ENCODE data around the gene CA5A.
"Not testable (repeated sequence)": the region's sequence is repeated elsewhere in the genome, so short reads cannot be mapped to it uniquely, and the experiment has no call there.

Gene CA5A

DNA sequence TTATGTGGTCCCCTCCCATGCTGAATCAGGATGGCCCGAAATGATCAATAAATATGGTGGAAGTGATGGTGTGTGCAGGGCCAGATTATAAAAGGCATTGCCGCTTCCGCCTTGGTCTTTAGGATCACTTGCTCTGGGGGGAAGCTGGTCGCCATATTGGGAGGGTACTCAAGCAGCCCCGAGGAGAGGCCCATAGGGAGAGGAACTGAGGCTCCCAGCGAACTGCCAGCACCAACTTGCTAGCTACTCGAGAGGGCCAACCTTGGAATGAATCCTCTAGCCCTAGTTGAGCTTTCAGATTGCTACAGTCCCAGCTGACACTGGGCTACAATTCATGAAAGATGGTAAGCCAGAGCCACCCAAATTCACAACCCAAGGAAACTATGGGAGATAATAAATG lies 48.0 kb downstream of the CA5A start:
- not testable (repeated sequence) for DNase-seq

DNA sequence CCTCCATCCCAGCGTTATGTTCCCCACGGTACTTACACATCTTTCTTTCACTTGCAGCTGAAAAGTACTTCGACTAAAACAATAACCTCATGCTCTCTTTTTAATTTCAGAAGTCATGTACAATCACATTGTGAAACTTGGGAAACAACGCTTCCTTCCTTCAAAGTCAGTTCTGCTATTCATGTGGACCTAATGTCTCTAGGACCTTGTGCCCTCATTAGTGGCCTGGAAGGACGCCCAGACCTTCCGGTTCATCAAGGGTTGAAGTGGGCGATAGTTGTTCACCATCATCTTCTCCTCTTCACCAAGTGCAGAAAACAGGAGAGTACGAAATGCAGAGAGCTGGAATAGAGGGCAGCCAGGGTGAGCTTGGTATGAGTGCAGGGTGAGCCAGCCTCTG lies 48.4 kb downstream of the CA5A start:
- not testable (repeated sequence) for DNase-seq

DNA sequence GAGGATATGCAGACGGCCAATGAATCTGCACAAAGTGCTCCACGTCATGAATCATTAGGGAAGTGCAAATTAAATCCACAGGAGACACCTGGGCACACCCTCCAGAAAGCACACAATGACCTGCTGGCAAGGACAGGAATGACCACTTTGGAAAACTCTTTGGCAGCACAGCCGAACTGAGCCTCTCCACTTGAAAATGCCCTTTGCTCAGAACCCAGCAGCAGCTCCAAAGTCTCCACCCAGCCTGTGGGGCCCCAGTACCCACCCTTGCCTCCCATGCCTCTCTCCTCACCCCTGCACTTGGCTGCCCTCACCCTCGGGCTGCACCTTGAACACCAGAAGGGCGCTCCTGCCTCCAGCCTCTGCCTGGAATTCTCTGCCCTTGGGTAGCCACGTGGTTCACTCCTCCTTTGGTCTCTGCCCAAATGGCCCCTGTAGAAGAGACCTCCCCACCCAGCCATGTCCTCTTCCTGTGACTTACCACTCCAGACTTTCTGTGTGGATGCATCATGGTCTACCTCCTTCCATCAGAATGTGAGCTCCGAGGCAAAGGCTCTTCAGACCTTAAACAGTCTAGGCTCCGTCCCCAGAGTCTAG lies 50.9 kb downstream of the CA5A start:
- DNase-seq, result peak; percentile 20

DNA sequence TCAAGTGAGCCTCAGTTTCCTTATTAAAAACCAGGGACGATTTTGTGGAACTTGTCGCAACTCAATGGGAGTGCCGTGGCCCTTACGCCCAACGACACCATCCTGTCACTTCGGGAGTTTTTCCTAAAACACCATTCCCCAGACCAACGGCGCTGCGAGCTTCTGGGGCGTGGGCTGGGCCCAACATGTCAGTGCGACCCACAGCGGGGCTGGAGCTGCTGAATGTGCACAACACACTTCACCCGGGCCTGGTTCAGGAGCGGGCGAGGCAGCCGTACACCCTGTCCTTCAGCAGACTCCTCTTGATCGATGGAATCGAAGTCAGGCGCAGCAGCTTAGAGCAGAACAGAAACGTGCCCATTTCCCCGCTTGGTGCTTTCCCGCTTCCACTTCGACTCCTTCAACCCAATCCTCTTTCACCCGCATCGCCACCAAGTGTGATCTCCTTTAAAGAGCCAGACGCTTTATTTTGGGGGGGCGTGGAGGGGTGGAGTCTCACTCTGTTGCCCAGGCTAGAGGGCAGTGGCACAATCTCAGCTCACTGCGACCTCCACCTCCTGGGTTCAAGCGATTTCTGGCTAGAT lies 53.8 kb downstream of the CA5A start:
- no peak for DNase-seq

DNA sequence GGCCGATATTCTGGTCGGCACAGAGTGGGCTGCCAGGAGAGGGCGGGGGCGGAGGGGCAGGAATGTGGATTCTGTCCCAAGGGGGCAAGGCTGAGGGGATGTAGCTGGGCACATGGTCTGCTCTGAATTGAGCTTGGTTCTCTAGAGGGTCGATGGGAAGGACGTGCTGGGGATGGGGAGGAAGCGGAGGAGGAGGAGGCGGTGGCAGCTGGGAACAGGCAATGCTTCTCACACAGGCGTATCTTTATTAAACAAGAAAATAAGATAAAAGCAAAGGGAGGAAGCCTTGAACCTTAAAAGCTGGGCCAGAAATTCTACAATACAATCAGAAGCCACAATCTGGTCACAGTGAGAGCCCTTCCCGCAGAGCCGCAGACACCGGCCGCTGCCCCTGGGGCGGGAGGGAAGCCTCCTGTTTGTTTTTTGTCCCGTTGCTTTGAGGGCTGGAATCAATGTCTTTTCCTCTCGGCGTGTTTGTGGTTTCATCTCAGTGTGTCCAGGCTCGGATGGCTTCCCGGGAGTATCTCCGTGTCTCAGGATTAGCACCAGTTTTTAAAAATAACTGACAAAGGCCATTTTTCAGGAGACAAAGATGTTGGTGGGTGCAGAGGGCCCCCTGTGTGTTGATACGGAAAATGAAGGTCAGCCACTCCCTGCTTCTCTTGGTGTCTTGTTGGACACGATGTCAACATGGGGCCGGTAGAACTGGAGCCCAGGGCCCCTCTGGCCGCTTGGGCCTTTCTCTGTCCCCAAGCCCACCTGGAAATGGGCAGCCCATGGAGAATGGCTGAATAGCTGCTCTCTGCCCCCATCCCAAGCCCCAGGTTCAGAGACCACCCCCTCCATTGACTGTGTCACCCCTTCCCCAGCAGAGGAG lies 54.8 kb downstream of the CA5A start:
- no peak for DNase-seq

DNA sequence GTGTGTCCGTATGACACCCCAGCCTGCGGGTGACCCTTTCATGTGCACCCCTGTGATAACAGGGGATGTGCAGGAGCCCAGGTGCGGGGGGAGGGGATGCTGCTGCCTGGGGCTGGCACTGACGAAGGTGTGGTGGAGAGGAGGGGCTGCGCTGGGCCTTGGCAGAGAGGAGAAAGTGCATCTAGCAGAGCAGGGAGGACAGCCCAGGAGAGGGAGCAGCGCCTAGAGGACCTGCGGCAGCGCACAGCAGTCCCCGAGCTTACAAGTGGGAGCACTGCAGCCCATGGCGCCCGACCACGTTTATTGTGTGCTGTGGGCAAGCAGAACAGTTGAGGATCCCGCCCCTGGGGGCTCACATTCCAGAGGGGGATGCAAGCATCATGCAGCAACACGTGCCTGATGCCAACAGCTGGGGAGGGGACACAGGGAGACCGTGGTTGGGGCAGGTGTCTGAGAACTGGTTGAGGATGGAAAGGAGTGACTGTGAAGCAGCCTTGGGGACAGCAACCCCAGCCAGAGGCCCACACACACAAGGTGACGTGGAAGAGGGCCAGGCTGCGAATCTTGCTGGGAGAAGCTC lies 56.1 kb downstream of the CA5A start:
- no peak for DNase-seq

DNA sequence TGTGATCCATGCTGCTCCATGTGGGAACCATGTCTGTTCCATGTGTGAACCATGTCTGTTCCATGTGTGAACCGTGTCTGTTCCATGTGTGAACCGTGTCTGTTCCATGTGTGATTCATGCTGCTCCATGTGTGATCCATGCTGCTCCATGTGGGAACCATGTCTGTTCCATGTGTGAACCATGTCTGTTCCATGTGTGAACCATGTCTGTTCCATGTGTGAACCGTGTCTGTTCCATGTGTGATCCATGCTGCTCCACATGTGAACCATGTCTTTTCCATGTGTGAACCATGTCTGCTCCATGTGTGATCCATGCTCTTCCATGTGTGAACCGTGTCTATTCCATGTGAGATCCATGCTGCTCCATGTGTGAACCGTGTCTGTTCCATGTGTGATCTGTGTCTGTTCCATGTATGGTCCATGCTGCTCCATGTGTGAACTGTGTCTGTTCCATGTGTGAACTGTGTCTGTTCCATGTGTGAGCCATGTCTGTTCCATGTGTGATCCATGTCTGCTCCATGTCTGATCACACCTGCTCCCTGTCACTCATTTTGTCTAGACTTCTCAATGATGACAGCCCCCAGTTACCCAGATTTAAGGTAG lies 56.8 kb downstream of the CA5A start:
- DNase-seq, result not testable (repeated sequence)

DNA sequence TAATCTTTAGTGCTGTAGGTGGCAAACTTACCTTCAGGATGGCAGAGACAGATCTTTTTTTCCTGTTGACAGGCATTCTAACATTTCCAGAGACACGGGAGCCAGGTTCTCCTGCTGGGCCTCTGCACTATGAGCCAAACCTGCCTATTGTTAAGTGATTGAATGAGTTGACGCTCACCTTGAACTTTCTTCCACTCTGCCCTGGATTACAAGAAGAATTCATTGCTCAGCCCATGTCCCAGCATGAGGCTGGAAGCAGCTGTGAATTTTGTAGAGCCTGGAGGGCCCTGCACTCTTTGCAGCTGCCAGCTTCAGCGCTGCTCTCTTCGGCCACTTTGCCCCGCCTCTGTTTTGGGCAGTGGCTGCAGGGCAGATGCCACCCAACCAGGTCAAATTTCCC lies 57.6 kb downstream of the CA5A start:
- DNase-seq, result no peak

DNA sequence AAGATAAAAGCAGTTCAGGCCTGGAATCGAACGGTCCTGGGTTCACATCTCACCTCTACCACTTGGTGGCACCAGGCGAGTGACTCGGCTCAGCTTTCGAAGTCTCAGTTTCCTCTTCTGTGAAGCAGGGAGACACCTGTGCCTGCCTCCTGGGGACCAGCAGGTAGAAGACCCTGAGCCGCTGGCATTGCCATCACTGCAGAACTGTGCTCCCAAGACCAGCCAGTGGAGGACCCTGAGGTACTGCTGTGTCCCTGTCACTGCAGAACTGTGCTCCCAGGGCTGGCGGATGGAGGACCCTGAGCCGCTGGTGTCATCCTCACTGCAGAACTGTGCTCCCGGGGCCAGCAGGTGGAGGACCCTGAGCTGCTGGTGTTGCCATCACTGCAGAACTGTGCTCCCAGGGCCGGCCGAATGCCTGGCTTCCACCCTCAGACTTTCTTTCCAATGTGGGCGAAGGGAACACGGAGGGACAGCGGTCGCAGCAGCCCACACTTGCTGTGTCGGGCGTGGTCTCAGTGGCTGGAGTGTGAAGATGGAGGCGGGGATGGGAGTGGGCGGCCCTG lies 58.3 kb downstream of the CA5A start:
- DNase-seq, result no peak

DNA sequence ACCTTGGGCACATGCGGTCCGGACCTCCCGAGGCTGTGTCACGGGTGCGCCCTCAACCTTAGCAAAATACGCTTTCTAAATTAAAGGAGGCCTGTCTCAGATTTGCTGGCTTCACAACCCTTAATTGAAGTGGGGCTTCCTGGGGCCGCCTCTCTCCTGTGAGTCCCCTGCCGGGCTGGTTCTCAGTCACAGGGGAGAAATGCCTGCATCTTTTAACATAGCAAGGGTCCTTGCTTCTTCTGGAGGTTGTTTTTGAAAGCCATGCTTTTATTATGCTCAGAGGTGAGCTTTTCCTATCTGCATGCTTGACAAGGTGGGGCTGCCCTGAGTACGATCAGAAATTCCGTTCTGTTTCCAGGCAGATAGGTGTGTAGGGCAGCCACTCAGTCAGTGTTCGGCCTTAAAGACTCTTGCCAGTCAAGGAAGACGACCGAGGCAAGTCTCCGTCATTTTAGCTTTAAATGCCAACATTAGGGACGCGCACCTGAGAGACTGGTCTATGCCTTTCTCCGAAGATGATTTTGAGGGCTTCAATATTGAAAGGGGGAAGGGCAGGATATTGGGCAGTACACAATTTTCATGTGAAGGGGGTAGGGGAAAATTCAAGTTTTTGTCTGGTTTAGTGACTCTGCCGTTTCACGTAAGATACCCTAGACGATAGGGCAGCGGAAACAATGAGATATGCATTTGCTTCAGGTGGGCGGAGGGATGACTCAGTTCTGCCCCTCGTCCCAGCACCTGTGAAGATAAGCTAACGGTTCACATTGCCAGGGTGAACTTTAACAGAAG lies 61.5 kb downstream of the CA5A start:
- DNase-seq, result no peak

DNA sequence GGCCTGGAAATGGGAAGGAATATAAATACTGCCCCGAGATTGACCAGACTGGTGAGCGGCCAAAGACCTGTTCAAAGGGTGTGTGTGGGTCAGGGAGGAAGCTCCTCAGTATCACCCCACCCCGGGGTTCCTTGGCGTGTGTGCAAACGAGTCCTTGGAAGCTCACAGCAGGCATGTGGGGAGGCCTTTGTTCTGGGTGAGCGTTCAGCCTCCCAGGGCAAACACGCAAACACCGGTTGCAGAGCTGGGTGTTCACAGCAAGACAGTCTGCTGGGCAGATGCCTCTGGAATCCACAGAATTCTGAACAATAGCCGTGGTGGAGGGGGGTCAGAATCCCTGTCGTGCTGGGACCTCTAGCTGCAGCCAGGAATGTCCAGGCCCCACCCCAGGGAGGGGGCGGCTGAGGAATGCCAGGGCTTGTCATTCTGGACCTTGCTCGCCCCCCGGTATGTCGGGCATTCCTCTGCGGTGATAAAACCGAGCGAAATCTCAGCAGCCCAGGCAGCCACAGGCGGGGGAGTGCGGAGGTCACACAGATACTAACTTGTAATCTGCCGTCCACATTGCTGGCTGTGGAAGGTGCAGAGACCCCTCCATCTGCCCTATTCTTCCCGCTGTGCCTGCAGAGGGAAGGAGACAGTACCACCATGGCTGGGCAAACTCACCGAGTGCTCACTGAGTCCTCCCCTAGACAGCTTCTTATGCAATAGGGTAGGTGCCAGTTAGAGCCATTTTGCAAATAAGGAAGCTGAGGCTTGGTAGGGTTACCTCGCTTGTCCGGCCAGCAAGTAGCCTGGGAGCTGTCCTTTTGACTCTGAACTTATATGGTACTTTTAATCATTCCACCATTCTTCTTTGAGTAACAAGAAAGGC lies 65.7 kb downstream of the CA5A start:
- not testable (repeated sequence) for DNase-seq

DNA sequence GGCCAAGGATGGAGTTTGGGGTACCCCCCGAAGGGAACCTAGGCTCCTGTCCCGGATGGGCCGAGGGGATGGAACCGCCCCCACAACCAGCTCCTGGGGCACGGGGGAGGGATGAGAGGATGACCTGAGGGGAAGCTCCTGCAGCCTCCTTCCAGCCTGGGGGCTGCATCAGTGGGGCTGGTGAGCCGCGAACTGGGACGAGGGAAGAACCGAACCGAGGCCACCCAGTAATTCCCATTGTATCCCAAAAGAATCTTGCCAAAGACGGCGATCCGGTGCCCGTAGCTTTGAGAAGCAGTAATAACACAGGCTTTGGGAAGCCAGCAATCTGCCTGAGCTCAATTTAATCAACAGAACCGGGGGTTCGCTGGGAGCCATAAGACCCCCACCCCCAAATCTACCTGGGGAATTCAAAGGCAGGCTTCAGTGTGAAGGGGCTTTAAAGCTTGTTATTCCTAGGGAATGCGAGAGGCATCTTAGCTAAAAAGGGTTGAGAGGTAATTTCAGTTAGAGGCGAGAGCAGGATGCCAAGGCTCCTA lies 66.4 kb downstream of the CA5A start:
- DNase-seq, result not testable (repeated sequence)

DNA sequence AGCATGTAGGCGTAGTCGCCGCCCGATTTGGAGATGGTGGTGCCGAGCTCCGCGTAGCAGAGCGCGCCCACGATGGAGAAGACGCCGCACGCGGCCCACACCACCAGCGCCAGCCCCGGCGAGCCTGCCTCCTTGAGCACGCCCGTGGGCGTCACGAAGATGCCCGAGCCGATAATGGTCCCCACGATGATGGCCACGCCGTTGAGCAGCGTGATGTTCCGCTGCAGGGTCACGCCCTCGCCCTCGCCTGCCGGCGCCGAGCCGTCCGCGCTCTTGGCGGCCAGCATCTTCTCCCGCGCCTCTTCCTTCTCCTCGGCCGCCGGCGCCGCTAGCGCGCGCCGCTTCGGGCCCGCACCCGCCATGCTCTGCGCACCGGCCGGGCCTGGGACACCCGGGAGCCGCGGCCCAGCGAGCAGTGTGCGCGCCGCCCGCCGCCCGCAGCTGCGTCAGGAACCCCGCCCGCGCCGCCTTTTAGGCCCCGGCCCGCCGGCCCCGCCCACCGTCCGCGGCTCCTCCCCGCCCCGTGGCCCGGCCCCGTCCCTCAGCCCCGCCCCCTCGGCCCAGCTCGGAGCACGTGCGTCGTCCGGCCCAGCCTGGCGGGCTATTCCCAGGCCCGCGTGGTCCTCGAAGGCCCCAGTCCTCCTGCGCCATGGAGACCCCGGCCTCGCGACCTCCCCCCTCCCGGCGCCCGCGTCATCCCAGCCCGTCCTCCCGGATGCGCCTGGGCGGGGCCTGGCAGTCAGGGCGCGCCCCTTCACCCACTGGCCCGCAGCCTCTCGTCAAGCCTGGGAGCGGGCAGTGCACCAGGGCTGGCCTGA lies 67.1 kb downstream of the CA5A start, which contains the start of gene SLC7A5:
Gene SLC7A5, minus strand, starts transcription at position 447 of the 818 bp plus-strand sequence. Its CDS starts 85 bp downstream, at position 362.
- DNase-seq, result not testable (repeated sequence)

DNA sequence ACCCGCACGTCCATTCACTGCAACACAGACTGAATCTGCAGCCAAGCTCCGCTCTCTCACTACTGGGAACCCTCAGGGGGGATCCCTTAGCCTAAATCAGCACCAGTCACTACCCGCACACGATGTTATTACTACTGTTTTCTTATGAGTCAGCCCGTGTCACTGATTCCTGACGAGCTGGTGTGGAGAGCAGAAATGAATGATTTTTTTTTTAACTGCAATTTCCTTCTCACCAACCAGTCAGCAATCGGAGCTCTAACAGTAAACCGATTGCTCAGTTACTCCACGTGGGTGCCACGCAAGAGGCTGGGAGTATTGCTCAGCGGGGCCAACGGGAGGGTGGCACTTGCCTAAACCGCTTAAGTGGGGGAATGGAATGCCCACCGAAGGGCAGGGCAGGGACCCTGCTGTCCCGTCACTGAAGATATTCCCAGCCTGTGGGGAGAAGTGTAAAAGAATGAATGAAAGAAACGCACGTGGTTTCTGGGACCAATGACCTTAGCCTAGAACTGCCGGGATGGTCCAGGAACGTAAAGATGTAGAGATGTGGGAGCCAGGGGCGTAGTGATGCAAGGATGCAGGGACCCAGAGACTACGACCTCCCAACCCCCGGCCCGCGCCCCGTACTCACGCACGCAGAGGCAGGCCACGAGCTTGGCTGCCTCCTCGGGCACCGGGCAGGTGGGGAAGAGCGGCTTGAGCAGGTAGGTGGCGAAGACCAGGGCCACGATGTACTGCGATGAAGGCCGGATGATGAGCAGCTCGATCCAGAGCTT lies 67.9 kb downstream of the CA5A start:
- DNase-seq, result not testable (repeated sequence)

DNA sequence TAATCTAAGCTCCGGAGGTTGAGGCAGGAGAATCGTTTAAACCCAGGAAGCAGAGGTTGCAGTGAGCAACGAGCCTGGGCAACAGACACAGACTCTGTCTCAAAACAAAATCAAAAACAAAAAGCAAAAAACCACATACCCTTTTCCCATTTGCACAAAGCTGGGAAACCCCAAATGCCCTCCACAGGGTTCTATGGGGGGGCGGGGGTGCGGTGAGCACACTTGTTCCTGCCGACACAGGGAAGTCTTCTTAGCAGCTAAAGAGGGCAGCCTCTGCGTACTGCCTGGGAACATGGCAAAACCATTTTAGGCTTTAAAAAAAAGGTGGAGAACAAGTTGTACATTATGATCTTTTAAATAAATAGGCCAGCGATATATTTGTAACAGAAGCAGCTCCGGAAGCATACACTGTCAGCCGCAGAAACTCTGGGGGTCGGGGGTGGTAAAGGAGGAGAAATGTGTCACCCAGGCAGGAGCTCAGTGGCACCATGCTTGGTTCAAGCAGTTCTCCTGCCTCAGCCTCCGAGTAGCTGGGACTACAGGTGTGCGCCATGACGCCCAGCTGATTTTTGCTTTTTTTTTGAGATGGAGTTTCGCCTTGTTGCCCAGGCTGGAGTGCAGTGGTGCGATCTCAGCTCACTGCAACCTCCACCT lies 70.3 kb downstream of the CA5A start:
- not testable (repeated sequence) for DNase-seq

DNA sequence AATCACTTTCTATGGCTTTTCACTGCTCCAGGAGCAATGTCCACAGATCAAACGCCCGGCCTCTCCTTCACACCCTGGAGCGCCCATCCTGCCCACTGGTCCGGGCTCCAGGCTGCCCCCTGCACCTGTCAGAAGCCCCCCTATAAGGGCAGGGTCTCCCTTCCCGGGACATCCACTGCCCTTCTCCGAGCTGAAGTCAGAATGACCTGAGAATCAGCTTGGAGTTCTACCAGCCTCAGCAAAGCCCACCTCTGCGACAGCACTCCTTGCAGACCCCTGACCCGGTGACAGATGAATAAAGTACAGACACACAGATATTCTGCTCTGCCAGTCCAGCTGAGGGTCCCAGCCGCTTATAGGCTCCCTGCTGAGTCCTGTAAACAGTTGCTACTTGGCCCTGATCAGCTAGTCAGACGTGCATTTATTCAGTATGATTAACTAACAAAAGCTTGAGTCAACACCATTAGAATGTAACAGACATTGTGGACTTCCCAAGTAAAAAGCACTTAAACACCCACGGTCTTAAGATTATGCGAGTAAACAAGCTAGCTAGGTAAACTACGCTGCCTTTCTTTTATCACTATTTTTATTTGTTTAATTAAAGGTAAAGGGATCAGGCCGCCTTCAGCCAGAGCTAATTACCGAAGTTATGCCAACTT lies 71.9 kb downstream of the CA5A start:
- DNase-seq, result no peak

DNA sequence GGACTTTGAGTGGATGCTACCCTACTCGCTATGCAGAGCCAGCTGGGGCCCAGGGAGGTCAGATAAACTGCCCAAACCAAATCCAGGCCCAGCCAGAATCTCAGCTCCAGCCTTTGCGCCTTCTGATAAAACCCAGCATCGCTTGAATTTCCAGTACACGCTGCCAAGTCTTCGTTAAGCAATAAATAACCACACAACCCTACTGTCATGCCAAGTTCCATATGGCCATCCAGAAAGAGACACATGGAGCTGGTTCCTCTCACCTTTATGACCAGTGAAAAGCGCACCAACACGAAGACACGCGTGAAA lies 73.0 kb downstream of the CA5A start:
- not testable (repeated sequence) for DNase-seq

All from NCI-H774 (cell line).